Peyer's patch (tissue), 4 donors: ENCODE results near the gene YDJC.

Source experiments
- CTCF ChIP-seq, 6 experiments: fragments of 450-650 bp in 4 of 6; fragments of 200-600 bp in 2 of 6; sonication (generic) in 1 of 6; IDR thresholded peaks; one replicate each; pipeline ENCODE4 v1.5.1; 2017 to 2019; ENCODE audit warnings: antibody characterized with exemption in 6 of 6, mild to moderate bottlenecking in 3 of 6, moderate library complexity in 1 of 6
- POLR2A ChIP-seq, 2 donors: fragments of 450-650 bp; IDR thresholded peaks; one replicate each; pipeline ENCODE4 v1.5.1; 2017; ENCODE audit warnings: antibody characterized with exemption in 2 of 2, mild to moderate bottlenecking in 2 of 2, moderate library complexity in 2 of 2

GRCh38 chr22:21589396-21589795, 40.4 kb downstream of the YDJC start:
- no peak for TF ChIP-seq CTCF (IDR thresholded peaks at IDR 0.05)
- TF ChIP-seq POLR2A (IDR thresholded peaks at IDR 0.05), result no peak
